Measurements from ENCODE around the gene LRIT1.

Gene LRIT1

GRCh38 chr10:84193327-84193726 is 48.0 kb downstream of the LRIT1 start:
- no peak for ATAC-seq
- DNase-seq: no peak

DNA sequence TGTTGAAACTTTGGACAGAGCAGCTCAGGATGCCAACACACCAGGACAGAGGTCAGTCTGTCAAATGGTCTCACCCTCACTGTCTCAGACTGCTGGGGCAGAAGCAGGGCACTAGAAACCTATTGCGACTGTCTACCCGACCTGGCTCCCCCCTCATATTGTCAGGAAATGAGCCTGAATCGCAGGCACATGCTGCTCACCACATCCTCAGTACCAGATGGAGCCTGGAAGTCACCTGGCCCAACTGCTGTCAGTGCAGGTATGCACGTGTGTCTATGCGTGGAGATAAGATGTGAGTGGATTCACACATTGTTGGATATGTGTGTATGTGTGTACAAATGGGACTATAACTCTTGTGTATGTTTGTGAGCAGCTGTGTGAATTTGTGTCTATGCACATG is 50.2 kb downstream of the LRIT1 start:
- ATAC-seq (no peak), DNase-seq (no peak)

DNA sequence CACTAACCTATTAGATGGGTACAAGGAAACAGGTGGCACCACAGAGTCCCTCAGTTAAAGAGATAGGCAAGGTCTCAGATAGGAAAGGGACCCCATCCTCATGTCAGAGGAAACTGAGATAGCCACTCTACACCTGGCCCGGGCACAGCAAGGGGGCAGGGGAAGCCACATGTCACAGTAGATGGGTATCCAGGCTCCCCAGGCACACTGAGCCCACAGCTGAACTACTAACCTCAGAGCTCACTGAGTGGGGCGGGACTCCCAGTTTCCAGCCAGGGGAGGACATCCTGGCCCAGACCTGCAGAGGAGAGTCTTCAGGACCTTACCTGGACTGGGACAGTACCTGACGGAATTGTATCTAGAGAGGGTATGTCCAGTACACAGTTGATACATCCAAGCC is 50.7 kb downstream of the LRIT1 start:
- DNase-seq: no peak
- ATAC-seq: no peak

DNA sequence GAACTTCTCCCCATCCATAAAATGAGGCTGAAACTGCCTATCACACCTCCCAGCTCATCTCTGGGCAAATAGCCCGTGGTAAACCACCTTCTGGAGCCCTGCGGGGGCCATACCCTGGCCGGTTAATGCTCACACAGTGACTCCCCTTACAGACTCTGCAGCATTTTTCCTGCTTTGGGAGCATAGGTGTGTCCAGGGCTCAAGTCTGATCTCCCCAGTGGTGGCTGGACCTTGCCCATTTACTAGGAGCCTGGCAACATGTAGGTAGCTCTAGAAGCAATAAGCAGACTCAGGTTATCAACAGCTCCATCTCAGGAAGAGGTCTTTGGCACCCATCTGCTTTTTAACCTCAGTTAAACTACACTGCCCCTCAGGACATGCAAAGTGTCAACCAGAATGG is 52.5 kb downstream of the LRIT1 start:
- DNase-seq (no peak), ATAC-seq (no peak)

DNA sequence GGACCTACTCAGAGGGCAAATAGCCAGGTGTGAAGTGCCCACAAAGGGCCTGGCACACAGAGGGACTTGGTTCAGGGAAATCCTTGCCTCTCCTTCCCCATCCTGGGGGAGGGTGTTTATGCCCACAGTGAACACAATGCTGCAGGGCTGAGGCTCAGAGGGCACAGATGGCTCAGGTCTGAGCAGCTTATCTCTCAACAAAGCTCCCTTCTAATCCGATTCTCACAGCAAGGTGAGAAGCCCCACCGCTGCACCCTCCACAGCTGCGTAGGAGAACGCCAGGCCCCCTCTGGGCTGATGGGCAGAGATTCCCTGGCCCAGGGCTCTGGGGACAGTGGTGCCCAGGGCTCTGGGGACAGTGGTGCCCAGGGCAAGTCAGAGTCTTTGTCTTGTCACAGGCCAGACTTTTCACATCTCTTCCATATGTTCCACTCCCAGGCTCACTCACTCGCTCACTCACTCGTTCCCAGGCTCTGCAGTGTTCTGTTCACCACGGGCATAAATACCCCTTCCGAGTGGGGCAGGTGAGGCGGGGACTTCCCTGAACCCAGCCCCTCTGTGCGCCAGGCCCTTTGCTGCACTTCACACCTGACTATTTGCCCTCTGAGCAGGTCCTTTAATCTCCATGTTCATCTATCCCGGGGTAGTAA is 55.7 kb downstream of the LRIT1 start:
- ATAC-seq (no peak), DNase-seq (no peak)

GRCh38 chr10:84184517-84184916 is 56.8 kb downstream of the LRIT1 start:
- ATAC-seq (no peak), DNase-seq (no peak)

- ATAC-seq: no peak
Measured at GRCh38 chr10:84181631-84182030, 59.7 kb downstream of the LRIT1 start.

More at GRCh38 chr10:84181631-84182030, 59.7 kb downstream of the LRIT1 start:
- no peak for DNase-seq
